ENCODE data around the gene DDR2.

DNA sequence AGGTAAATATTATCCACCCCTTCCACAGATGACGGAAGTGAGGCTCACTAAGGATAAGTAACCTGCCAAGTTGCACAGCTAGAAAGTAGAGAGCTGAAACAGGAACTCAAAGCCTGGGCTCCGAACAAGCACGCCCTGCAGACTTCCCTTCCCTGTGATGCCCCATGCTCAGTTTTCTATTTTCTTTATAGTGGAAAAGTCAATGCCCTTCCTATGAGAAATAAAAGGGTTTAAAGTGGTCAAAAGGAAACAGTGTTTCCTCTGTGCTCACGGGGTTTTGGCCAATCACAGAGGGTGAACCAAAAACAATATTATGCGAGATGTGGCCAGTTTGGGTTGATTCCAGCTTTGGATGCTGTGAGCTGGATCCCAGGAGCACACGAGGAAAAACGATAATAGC is 44.5 kb downstream of the DDR2 start:
- no peak for TF ChIP-seq POLR2A (IDR thresholded peaks at IDR 0.05; ENCODE audit: low read depth, low read length)
- TF ChIP-seq SMC3 (IDR thresholded peaks at IDR 0.05; ENCODE audit: low read depth, low read length) = no peak
- TF ChIP-seq, protein P1, sequence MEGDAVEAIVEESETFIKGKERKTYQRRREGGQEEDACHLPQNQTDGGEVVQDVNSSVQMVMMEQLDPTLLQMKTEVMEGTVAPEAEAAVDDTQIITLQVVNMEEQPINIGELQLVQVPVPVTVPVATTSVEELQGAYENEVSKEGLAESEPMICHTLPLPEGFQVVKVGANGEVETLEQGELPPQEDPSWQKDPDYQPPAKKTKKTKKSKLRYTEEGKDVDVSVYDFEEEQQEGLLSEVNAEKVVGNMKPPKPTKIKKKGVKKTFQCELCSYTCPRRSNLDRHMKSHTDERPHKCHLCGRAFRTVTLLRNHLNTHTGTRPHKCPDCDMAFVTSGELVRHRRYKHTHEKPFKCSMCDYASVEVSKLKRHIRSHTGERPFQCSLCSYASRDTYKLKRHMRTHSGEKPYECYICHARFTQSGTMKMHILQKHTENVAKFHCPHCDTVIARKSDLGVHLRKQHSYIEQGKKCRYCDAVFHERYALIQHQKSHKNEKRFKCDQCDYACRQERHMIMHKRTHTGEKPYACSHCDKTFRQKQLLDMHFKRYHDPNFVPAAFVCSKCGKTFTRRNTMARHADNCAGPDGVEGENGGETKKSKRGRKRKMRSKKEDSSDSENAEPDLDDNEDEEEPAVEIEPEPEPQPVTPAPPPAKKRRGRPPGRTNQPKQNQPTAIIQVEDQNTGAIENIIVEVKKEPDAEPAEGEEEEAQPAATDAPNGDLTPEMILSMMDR (conservative IDR thresholded peaks at IDR 0.05; ENCODE audit: low read depth, low read length) = no peak
- TF ChIP-seq MAFK (IDR thresholded peaks at IDR 0.05; ENCODE audit: low read depth, low read length) = no peak
- TF ChIP-seq MXI1 (IDR thresholded peaks at IDR 0.05; ENCODE audit: borderline replicate concordance, low read depth, low read length) = no peak
- TF ChIP-seq BHLHE40 (IDR thresholded peaks at IDR 0.05; ENCODE audit: low read depth, low read length) = no peak
- no peak for TF ChIP-seq NFE2L2 (IDR thresholded peaks at IDR 0.05; ENCODE audit: low read depth, low read length)
- no peak for TF ChIP-seq FOS (IDR thresholded peaks at IDR 0.05; ENCODE audit: low read depth, low read length)
- TF ChIP-seq RAD21 (IDR thresholded peaks at IDR 0.05; ENCODE audit: low read length) = no peak

Measured in IMR-90 (cell line).